Measurements from ENCODE around the gene CRIM1.
A peak's percentile ranks its signal among the peaks of the same experiment; 100 is the strongest.

The CRIM1 gene

DNA sequence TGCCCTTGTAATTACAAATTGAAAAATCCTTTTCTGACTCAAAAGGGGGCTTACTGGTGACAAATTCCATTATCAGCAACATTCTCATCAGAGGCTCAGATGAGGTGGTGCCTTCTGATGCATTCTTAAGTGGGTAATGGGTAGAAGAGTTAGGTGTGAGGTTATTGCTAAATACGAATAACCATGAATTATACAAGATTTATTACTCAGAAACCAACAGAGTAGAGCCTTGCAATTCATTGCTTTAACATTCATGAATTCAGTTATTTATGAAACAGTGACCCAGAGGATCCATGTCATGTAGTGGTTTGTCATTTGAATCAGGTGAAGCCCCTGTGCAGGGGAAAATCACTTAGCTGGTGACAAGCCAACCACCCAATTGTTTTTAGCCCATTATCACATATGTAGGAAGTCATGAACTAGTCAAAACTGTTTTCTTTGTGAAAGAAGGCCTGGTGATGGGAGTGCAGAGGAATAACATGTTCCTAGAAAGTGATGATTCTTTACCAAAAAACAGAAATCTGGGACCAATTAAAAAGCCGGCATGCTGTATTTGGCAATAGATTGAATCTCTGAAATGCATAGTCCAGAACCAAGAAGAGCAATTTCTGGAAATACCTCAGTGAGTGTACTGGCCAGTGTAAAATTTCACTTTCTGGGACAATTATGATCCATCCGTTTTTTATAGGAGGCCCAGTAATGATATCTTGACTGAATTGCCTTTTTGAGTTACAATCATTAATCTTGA lies 70.2 kb downstream of the CRIM1 start:
- Histone ChIP-seq H3K4me3 (ENCODE audit: low read length) (no peak overlapping the region), H3K27me3 (ENCODE audit: insufficient read depth, low read length) (no peaks in the 10 kb centered on the region), H3K27ac (ENCODE audit: low read depth, low read length) (no peak overlapping the region), H3K4me1 (ENCODE audit: insufficient read depth, low read length) (peaks cover 28% of the 10 kb centered on the region), H3K9me3 (ENCODE audit: insufficient read depth, low read depth, low read length) (no peaks in the 10 kb centered on the region), H3K9ac (ENCODE audit: low read depth, low read length) (no peak overlapping the region), H3K36me3 (ENCODE audit: insufficient read depth, low read length) (no peaks in the 10 kb centered on the region)
- WGBS = 94% methylated on average over 2 of the region's 3 CpGs

DNA sequence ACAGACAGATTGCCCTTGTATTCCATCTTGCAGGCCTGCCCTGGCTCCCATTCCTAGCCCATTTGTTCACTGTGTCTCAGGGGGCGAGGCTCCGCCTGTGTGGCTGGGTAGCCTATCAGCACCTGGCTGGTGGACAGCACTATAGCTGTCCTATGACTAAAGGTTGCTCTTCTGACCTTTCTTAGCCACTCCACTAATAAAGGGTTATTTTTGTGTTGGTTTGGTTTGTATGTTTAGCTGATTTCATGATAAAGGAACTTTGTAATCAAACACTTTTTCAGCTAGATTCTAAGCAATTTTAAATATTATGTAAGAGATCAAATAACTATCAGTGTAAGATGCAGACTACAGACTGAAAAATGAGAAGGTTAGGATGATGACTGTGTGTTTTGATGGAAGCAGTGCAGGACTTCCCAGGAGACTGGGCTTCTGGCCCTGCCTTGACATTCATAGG lies 72.2 kb downstream of the CRIM1 start:
- Histone ChIP-seq H3K27ac (ENCODE audit: low read depth, low read length) (no peak overlapping the region), H3K9ac (ENCODE audit: low read depth, low read length) (no peak overlapping the region), H3K36me3 (ENCODE audit: insufficient read depth, low read length) (peaks cover 3% of the 10 kb centered on the region; the same call in 1 of the 2 replicates), H3K4me1 (ENCODE audit: insufficient read depth, low read length) (peaks cover 24% of the 10 kb centered on the region), H3K4me3 (ENCODE audit: low read length) (no peak overlapping the region), H3K27me3 (ENCODE audit: insufficient read depth, low read length) (no peaks in the 10 kb centered on the region), H3K9me3 (ENCODE audit: insufficient read depth, low read depth, low read length) (no peaks in the 10 kb centered on the region)
- whole genome bisulfite sequencing = 97% methylated on average over 2 of the region's 2 CpGs

DNA sequence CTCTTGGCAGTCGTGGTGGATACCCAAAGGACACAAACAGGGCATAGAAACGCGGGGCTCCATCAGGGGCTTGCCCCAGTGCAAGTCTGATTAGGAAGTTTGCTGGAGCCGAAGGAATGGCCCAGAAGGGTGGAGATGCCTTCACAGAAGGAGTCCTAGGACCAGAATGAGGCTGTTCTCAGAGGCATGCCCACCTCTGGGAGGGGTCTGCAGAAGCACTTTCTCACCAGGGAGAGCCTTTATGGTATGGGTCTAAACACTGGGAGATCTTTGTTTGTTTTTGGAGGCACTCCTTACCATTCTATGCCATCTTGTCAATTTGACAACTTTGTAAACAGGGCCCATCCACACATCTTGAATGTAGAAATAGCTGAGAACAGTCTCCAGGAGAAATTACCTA lies 75.0 kb downstream of the CRIM1 start:
- H3K36me3 ChIP-seq (ENCODE audit: insufficient read depth, low read length) = peaks cover 3% of the 10 kb centered on the region; the same call in 1 of the 2 replicates
- H3K27me3 ChIP-seq (ENCODE audit: insufficient read depth, low read length) = no peaks in the 10 kb centered on the region
- peaks cover 23% of the 10 kb centered on the region for H3K4me1 ChIP-seq (ENCODE audit: insufficient read depth, low read length)
- no peaks in the 10 kb centered on the region for H3K9me3 ChIP-seq (ENCODE audit: insufficient read depth, low read depth, low read length)
- 89% methylated on average over 4 of the region's 4 CpGs for WGBS
- no peak overlapping the region for H3K27ac ChIP-seq (ENCODE audit: low read depth, low read length)
- no peak overlapping the region for H3K9ac ChIP-seq (ENCODE audit: low read depth, low read length)
- no peak overlapping the region for H3K4me3 ChIP-seq (ENCODE audit: low read length)

DNA sequence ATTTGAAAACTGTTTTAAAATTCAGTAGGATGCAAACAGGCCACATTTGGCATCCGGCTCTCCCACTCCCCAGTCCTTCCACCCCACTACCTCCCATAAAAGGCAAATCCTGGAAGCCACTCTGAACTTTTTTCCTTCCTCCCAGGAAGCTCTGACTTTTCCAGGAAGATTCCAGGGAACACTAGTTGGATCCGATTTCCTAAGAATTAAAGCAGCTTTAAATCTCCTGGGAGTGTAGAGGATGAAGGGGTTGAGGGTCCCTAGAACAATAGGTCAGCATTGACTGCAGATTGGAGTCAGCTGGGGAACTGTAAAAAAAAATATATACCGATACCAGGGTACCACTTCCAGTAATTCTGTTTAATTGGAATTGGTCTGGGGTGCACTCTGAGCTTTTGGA lies 76.9 kb downstream of the CRIM1 start:
- H3K4me1 ChIP-seq (ENCODE audit: insufficient read depth, low read length) = peaks cover 23% of the 10 kb centered on the region
- H3K36me3 ChIP-seq (ENCODE audit: insufficient read depth, low read length) = peaks cover 3% of the 10 kb centered on the region; the same call in 1 of the 2 replicates
- 90% methylated on average over 3 of the region's 3 CpGs for WGBS
- no peaks in the 10 kb centered on the region for H3K27me3 ChIP-seq (ENCODE audit: insufficient read depth, low read length)
- H3K4me3 ChIP-seq (ENCODE audit: low read length) = no peak overlapping the region
- no peak overlapping the region for H3K9ac ChIP-seq (ENCODE audit: low read depth, low read length)
- no peaks in the 10 kb centered on the region for H3K9me3 ChIP-seq (ENCODE audit: insufficient read depth, low read depth, low read length)
- no peak overlapping the region for H3K27ac ChIP-seq (ENCODE audit: low read depth, low read length)

DNA sequence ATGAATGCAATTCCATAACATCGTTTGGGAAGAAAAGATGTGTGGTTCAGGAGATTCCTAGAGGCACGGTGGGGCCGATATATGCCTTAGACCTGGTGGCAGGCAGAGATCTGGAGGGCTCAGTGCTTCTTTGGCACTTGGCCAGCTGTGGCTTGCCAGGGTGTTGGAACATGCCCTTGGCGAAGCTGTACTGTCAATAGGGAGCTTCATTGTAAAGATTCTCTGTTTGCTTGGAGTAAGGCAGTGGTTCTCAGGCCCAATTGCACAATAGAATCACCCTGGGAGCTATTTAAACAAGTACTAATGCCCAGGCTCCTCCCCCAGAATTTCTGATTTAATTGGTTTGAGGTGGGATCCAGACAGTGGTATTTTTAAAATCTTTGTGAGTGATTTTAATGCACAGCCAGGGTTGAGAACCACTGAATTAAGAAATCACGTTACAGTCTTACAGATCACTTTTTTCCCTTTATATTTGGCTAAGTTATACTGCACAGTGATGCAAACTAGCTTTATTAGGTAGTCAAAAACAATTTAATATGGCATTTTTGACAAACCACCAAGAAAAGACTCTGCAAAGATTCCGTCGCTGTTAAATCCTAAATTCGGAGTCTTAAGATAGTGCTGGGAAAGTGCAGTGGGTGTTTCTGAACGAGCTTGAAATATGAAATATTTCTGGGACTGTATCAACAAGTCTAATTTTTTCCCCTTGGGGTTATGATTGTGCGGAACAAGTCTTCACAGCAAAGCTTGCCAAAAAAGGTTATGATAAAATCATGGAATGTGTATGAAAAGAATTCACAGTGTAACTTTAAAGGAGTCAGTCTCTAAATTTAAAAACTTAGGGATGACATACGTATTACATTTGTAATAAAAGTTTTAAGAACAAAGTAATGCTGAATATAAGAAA lies 78.0 kb downstream of the CRIM1 start:
- Histone ChIP-seq H3K9ac (ENCODE audit: low read depth, low read length) (no peak overlapping the region), H3K4me1 (ENCODE audit: insufficient read depth, low read length) (peaks cover 23% of the 10 kb centered on the region), H3K27me3 (ENCODE audit: insufficient read depth, low read length) (no peaks in the 10 kb centered on the region), H3K27ac (ENCODE audit: low read depth, low read length) (0 out of 2 replicates have a peak overlapping the region, but pooled peaks have one; percentile 14), H3K36me3 (ENCODE audit: insufficient read depth, low read length) (peaks cover 3% of the 10 kb centered on the region; the same call in 1 of the 2 replicates), H3K4me3 (ENCODE audit: low read length) (no peak overlapping the region), H3K9me3 (ENCODE audit: insufficient read depth, low read depth, low read length) (no peaks in the 10 kb centered on the region)
- 89% methylated on average over 10 of the region's 11 CpGs for WGBS

DNA sequence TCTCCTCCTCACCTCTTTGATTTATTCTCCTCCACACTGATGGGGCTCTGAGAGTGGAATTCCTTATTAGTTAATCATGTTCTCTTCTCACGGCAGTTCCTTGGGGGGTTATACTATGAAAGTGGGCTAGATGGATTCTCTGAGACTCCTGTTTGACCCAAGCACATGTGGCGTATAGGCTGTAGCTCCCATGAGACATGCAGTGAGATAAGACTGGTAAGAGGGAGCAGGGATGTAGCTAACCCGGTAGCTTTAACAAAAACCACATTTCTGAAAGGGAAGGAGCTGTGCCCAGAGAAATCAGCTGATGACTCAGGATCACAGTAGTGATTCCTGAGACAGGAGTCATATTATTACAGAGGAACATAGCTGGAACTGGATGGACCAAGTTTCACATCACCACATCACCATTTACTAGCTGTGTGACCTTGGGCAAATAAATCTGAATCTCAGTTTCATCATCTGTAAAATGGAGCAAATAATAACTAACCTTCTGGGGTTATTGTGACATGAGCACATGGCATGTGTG lies 82.9 kb downstream of the CRIM1 start:
- peaks cover 29% of the 10 kb centered on the region for H3K36me3 ChIP-seq (ENCODE audit: insufficient read depth, low read length)
- no peaks in the 10 kb centered on the region for H3K27me3 ChIP-seq (ENCODE audit: insufficient read depth, low read length)
- H3K4me3 ChIP-seq (ENCODE audit: low read length) = no peak overlapping the region
- H3K4me1 ChIP-seq (ENCODE audit: insufficient read depth, low read length) = peaks cover 1% of the 10 kb centered on the region
- WGBS = 88% methylated on average over 3 of the region's 3 CpGs
- no peak overlapping the region for H3K27ac ChIP-seq (ENCODE audit: low read depth, low read length)
- no peak overlapping the region for H3K9ac ChIP-seq (ENCODE audit: low read depth, low read length)
- H3K9me3 ChIP-seq (ENCODE audit: insufficient read depth, low read depth, low read length) = no peaks in the 10 kb centered on the region

DNA sequence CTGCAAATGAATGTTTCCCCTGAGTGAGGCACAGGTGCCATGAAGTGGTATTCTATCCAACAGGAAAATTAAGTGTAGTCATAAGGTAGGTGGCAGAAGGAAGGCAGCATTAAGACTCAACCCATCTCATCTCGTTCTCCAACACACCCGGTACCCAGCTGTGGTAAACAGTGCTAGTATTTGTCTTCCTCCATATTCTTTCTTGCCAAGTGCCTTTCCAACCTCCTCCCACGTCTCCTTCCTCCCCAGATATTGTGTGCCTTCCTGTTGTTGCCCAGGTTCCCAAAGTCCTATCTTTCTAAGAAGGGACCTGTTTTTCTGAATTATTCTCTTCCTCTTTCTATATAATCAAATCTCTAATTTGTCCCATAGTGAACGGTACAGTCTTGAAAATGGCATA lies 83.5 kb downstream of the CRIM1 start:
- H3K4me3 ChIP-seq (ENCODE audit: low read length) = no peak overlapping the region
- H3K27ac ChIP-seq (ENCODE audit: low read depth, low read length) = no peak overlapping the region
- H3K36me3 ChIP-seq (ENCODE audit: insufficient read depth, low read length) = peaks cover 35% of the 10 kb centered on the region
- H3K4me1 ChIP-seq (ENCODE audit: insufficient read depth, low read length) = no peaks in the 10 kb centered on the region; the same call in 1 of the 2 replicates
- no peaks in the 10 kb centered on the region for H3K27me3 ChIP-seq (ENCODE audit: insufficient read depth, low read length)
- WGBS = 92% methylated on average over 4 of the region's 4 CpGs
- no peaks in the 10 kb centered on the region for H3K9me3 ChIP-seq (ENCODE audit: insufficient read depth, low read depth, low read length)
- no peak overlapping the region for H3K9ac ChIP-seq (ENCODE audit: low read depth, low read length)

DNA sequence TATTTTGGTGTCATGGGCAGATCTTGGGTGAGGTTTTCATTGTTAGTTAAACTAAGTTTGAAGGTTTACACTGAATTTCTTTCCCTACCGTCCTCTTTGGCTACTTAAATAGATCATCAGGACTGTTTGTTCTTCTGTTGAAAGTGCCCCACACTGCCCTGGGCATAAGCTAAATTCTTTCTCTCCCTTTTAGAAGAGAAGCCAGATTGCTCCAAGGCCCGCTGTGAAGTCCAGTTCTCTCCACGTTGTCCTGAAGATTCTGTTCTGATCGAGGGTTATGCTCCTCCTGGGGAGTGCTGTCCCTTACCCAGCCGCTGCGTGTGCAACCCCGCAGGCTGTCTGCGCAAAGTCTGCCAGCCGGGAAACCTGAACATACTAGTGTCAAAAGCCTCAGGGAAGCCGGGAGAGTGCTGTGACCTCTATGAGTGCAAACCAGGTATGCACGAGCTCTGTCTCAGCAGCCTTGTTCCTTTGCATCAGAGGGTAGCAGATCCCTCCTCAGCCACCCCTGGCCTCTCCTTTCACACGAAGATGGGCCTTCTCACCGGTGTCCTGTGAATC lies 85.6 kb downstream of the CRIM1 start:
- peaks cover 6% of the 10 kb centered on the region; the same call in 1 of the 2 replicates for H3K4me1 ChIP-seq (ENCODE audit: insufficient read depth, low read length)
- no peak overlapping the region for H3K9ac ChIP-seq (ENCODE audit: low read depth, low read length)
- H3K4me3 ChIP-seq (ENCODE audit: low read length) = no peak overlapping the region
- H3K27ac ChIP-seq (ENCODE audit: low read depth, low read length) = no peak overlapping the region
- WGBS = 92% methylated on average over 13 of the region's 13 CpGs
- H3K9me3 ChIP-seq (ENCODE audit: insufficient read depth, low read depth, low read length) = no peaks in the 10 kb centered on the region
- H3K27me3 ChIP-seq (ENCODE audit: insufficient read depth, low read length) = no peaks in the 10 kb centered on the region
- peaks cover 55% of the 10 kb centered on the region for H3K36me3 ChIP-seq (ENCODE audit: insufficient read depth, low read length)

DNA sequence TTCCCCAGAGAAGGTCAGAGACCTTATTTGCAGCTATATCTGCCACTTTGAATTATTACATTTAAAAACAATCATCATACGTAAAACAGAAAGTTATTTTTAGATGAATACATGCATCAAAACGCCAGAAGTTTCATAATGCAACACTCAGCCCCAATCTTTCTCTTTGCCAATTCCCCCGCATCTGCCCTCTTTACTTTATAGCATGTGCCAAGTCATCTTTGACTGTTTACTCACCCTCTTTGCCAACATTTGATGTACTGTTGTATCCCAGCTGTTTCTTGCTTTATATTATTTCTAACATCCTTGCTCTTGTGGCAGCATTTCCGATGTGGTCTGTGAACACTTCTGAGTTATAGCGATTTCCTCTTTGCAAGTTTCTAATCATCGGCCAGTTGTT lies 86.2 kb downstream of the CRIM1 start:
- H3K4me1 ChIP-seq (ENCODE audit: insufficient read depth, low read length) = peaks cover 6% of the 10 kb centered on the region; the same call in 1 of the 2 replicates
- H3K9ac ChIP-seq (ENCODE audit: low read depth, low read length) = no peak overlapping the region
- 98% methylated on average over 6 of the region's 6 CpGs for WGBS
- no peak overlapping the region for H3K27ac ChIP-seq (ENCODE audit: low read depth, low read length)
- no peaks in the 10 kb centered on the region for H3K27me3 ChIP-seq (ENCODE audit: insufficient read depth, low read length)
- H3K4me3 ChIP-seq (ENCODE audit: low read length) = no peak overlapping the region
- H3K9me3 ChIP-seq (ENCODE audit: insufficient read depth, low read depth, low read length) = no peaks in the 10 kb centered on the region
- H3K36me3 ChIP-seq (ENCODE audit: insufficient read depth, low read length) = peaks cover 62% of the 10 kb centered on the region

DNA sequence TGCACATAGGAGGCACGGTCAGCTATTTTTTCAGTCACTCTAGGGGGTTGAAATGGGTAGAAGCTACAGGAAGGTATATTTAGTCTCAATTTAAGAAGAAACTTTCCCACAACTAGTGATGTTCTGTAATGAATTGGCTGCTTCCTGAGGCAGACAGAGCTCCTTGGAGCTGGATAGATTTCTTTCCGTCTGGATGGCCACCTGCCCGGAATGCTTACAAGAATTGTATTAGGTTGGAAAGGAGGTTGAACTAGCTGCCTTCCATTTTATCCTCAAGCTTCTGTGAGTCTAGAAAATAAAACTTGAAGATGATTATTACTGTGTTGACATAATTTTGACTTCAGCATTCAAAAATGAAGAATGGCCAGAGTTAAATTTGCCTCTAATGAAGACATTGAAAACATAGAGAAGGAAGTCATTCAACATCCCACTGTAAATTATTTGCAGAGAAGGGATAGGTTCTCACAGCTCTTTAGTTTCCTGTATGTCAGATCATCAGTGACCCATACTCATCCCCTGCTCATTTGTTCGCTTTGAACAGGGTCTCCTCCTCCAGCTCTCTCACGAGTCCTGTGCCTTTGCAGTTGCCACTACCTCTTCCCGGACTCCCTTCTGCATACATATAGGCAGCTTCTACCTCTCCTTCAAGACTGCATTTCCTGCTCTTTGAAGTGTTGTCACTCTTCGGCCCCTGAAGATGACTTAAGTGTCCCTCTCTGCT lies 88.8 kb downstream of the CRIM1 start:
- H3K27ac ChIP-seq (ENCODE audit: low read depth, low read length) = no peak overlapping the region
- H3K9ac ChIP-seq (ENCODE audit: low read depth, low read length) = no peak overlapping the region
- peaks cover 6% of the 10 kb centered on the region; the same call in 1 of the 2 replicates for H3K4me1 ChIP-seq (ENCODE audit: insufficient read depth, low read length)
- WGBS = 86% methylated on average over 6 of the region's 7 CpGs
- no peak overlapping the region for H3K4me3 ChIP-seq (ENCODE audit: low read length)
- H3K9me3 ChIP-seq (ENCODE audit: insufficient read depth, low read depth, low read length) = no peaks in the 10 kb centered on the region
- H3K27me3 ChIP-seq (ENCODE audit: insufficient read depth, low read length) = no peaks in the 10 kb centered on the region
- H3K36me3 ChIP-seq (ENCODE audit: insufficient read depth, low read length) = peaks cover 87% of the 10 kb centered on the region

Data from HUES64 (cell line).